ENCODE data around the gene EFNA5. TPM values are rescaled to one million over a fixed set of nuclear protein-coding genes. Genes with fewer than 3 reads are reported as not detected.
A peak's percentile ranks its signal among the peaks of the same experiment; 100 is the strongest.

The EFNA5 gene
- total RNA-seq, 1 experiment from 2014 or later, result 51.2 TPM

DNA sequence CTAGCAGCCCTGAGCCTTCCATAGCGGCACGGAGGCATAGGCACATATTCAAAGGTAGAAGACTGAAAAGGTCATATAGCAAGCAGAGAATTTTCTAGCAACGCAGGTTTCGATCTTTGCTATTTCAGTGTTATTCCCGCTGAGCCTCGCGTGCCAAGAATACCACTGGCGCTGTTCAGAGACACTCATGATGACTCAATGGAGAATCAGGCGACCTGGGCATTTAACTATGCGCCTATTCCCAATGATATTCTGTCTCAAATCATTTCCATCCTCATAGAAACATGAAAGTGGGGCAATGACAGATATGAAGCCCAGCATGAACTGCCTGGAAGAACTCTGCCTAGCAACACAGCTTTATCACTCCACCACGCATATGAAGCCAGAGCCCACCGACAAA lies 59.9 kb downstream of the EFNA5 start:
- Mint-ChIP-seq H3K27ac (ENCODE audit: low read depth, unreplicated experiment) (no peak overlapping the region), H3K4me1 (ENCODE audit: insufficient read depth, unreplicated experiment) (peaks cover 36% of the 10 kb centered on the region)
- intact Hi-C loops (cut with micrococcal nuclease), result no loop called here

GRCh38 chr5:107607671-107608345 lies 62.9 kb downstream of the EFNA5 start:
- intact Hi-C loops (cut with micrococcal nuclease), result no loop called here
- Mint-ChIP-seq H3K27ac (ENCODE audit: low read depth, unreplicated experiment) (no peak overlapping the region), H3K27me3 (ENCODE audit: insufficient read depth, unreplicated experiment) (no peaks in the 10 kb centered on the region), H3K36me3 (ENCODE audit: insufficient read depth, unreplicated experiment) (no peaks in the 10 kb centered on the region), H3K9me3 (ENCODE audit: unreplicated experiment) (no peaks in the 10 kb centered on the region), H3K4me3 (ENCODE audit: unreplicated experiment) (no peak overlapping the region), H3K4me1 (ENCODE audit: insufficient read depth, unreplicated experiment) (peaks cover 24% of the 10 kb centered on the region)
- TF ChIP-seq, protein P1, sequence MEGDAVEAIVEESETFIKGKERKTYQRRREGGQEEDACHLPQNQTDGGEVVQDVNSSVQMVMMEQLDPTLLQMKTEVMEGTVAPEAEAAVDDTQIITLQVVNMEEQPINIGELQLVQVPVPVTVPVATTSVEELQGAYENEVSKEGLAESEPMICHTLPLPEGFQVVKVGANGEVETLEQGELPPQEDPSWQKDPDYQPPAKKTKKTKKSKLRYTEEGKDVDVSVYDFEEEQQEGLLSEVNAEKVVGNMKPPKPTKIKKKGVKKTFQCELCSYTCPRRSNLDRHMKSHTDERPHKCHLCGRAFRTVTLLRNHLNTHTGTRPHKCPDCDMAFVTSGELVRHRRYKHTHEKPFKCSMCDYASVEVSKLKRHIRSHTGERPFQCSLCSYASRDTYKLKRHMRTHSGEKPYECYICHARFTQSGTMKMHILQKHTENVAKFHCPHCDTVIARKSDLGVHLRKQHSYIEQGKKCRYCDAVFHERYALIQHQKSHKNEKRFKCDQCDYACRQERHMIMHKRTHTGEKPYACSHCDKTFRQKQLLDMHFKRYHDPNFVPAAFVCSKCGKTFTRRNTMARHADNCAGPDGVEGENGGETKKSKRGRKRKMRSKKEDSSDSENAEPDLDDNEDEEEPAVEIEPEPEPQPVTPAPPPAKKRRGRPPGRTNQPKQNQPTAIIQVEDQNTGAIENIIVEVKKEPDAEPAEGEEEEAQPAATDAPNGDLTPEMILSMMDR (IDR thresholded peaks at IDR 0.05; ENCODE audit: unreplicated experiment), result no peak
- peak; percentile 30 for DNase-seq (ENCODE audit: unreplicated experiment)
- CTCF ChIA-PET, result interaction anchor here (0.7 kb wide), 2 partner anchors 14 to 34 kb away, joined by 3 read pairs; no protein-coding TSS in a partner anchor
- POLR2A ChIA-PET, result interaction anchor here (0.7 to 1.2 kb wide), 2 partner anchors 15 to 17 kb away, joined by 3 read pairs; no protein-coding TSS in a partner anchor
- no TSS peak for BruUV-seq (replicated peaks)

More for the DNA sequence above, 59.9 kb downstream of the EFNA5 start:
- H3K9me3 Mint-ChIP-seq (ENCODE audit: unreplicated experiment), result no peaks in the 10 kb centered on the region
- ChIA-PET POLR2A (interaction anchor here (0.6 to 0.7 kb wide), 2 partner anchors 34 to 45 kb away, joined by 3 read pairs; no protein-coding TSS in a partner anchor), CTCF (no interaction called here)
- no TSS peak for BruUV-seq (replicated peaks)
- no peaks in the 10 kb centered on the region for H3K36me3 Mint-ChIP-seq (ENCODE audit: insufficient read depth, unreplicated experiment)
- TF ChIP-seq, protein P1 (IDR thresholded peaks at IDR 0.05; ENCODE audit: unreplicated experiment), result no peak
- DNase-seq (ENCODE audit: unreplicated experiment), result peak; percentile 44
- H3K27me3 Mint-ChIP-seq (ENCODE audit: insufficient read depth, unreplicated experiment), result no peaks in the 10 kb centered on the region
- no peak overlapping the region for H3K4me3 Mint-ChIP-seq (ENCODE audit: unreplicated experiment)

GRCh38 chr5:107607196-107607595 lies 63.5 kb downstream of the EFNA5 start:
- Mint-ChIP-seq H3K4me1 (ENCODE audit: insufficient read depth, unreplicated experiment) (peaks cover 24% of the 10 kb centered on the region), H3K36me3 (ENCODE audit: insufficient read depth, unreplicated experiment) (no peaks in the 10 kb centered on the region), H3K27ac (ENCODE audit: low read depth, unreplicated experiment) (no peak overlapping the region), H3K4me3 (ENCODE audit: unreplicated experiment) (no peak overlapping the region), H3K9me3 (ENCODE audit: unreplicated experiment) (no peaks in the 10 kb centered on the region), H3K27me3 (ENCODE audit: insufficient read depth, unreplicated experiment) (no peaks in the 10 kb centered on the region)
- BruUV-seq (replicated peaks), result no TSS peak
- TF ChIP-seq, protein P1 (IDR thresholded peaks at IDR 0.05; ENCODE audit: unreplicated experiment), result no peak
- ChIA-PET CTCF (interaction anchor here (0.6 to 0.7 kb wide), 3 partner anchors 13 to 43 kb away, joined by 3 read pairs; no protein-coding TSS in a partner anchor), POLR2A (interaction anchor here (0.7 to 1.2 kb wide), 2 partner anchors 16 to 18 kb away, joined by 3 read pairs; no protein-coding TSS in a partner anchor)
- intact Hi-C loops (cut with micrococcal nuclease), result no loop called here
- no peak for DNase-seq (ENCODE audit: unreplicated experiment)

- H3K4me3 Mint-ChIP-seq (ENCODE audit: unreplicated experiment), result no peak overlapping the region
- no peak for DNase-seq (ENCODE audit: unreplicated experiment)
- H3K27me3 Mint-ChIP-seq (ENCODE audit: insufficient read depth, unreplicated experiment), result no peaks in the 10 kb centered on the region
- TF ChIP-seq, protein P1 (IDR thresholded peaks at IDR 0.05; ENCODE audit: unreplicated experiment), result no peak
- peaks cover 38% of the 10 kb centered on the region for H3K4me1 Mint-ChIP-seq (ENCODE audit: insufficient read depth, unreplicated experiment)
- H3K36me3 Mint-ChIP-seq (ENCODE audit: insufficient read depth, unreplicated experiment), result no peaks in the 10 kb centered on the region
- POLR2A ChIA-PET, result interaction anchor here (1.0 to 7.2 kb wide), 3 partner anchors 10 to 28 kb away, joined by 4 to 42 read pairs (median 6); no protein-coding TSS in a partner anchor
- BruUV-seq (replicated peaks), result no TSS peak
- no peak overlapping the region for H3K27ac Mint-ChIP-seq (ENCODE audit: low read depth, unreplicated experiment)
- H3K9me3 Mint-ChIP-seq (ENCODE audit: unreplicated experiment), result no peaks in the 10 kb centered on the region
- intact Hi-C loops (cut with micrococcal nuclease), result no loop called here
- CTCF ChIA-PET, result interaction anchor here (1.0 to 1.4 kb wide), 2 partner anchors 32 to 34 kb away, joined by 3 to 5 read pairs; no protein-coding TSS in a partner anchor
Measured at GRCh38 chr5:107605596-107606125, 65.1 kb downstream of the EFNA5 start.

Data from MCF 10A (cell line).